HCT116 (cell line): Measurements from ENCODE around the gene SRR. TPM values are rescaled to one million over a fixed set of nuclear protein-coding genes. Genes with fewer than 3 reads are reported as not detected.

Experiments
- ATAC-seq: fragments of 200-7000 bp; cut with Tn5 transposase; 2 replicates; pipeline ENCODE4 v1.9.1; 2020; ENCODE audit warnings: mild to moderate bottlenecking, moderate library complexity
- BruUV-seq: library from RNA; stranded (reverse); fragments of 400-500 nt; replicated peaks from 2 replicates; lab custom pipeline; 2021; lab: Mats Ljungman, UMichigan
- CTCF ChIA-PET: fragments of 300-600 bp; sonication (Branson Sonifier 250); formaldehyde crosslinking; loops from one replicate; lab custom pipeline; 2021; ENCODE audit warnings: antibody characterized with exemption; lab: Charles Lee
- POLR2A ChIA-PET: fragments of 300-600, 350-600 bp; sonication (Branson Sonifier 250); formaldehyde crosslinking; loops from one replicate; lab custom pipeline; 2021; ENCODE audit warnings: antibody characterized with exemption; lab: Charles Lee
- RAD21 ChIA-PET, 2 experiments: fragments of 300-600 bp; sonication (Branson Sonifier 250); formaldehyde crosslinking; loops; one replicate each; lab custom pipeline; 2023; ENCODE audit warnings: low total read pairs in 2 of 2; ENCODE audit not compliant: uncharacterized antibody in 2 of 2, unreplicated experiment in 2 of 2, low non-redundant PET in 1 of 2; lab: Charles Lee
- DNase-seq: peaks from one replicate; pipeline ENCODE4 v3.0.0-alpha.2; 2010; ENCODE audit warnings: low read depth, low spot score
- H2AFZ ChIP-seq: fragments of 200-600 bp; shearing (Covaris generic), sonication (generic); 2 replicates; pipeline ENCODE4 v1.6.1; 2017; ENCODE audit warnings: low read depth, mixed run types, mixed read lengths, antibody characterized with exemption, low read length; ENCODE audit not compliant: poor library complexity, severe bottlenecking
- H3K27ac ChIP-seq: 2 replicates; pipeline ENCODE4 v1.5.1; 2012; ENCODE audit warnings: low read depth, low read length
- H3K27me3 ChIP-seq: fragments of 200-600 bp; sonication (generic); 2 replicates; pipeline ENCODE4 v1.6.1; 2016; ENCODE audit warnings: mixed run types, low read length, mixed read lengths; ENCODE audit not compliant: insufficient read depth
- H3K36me3 ChIP-seq, 2 experiments: fragments of 200-500 bp in 1 of 2; fragments of 200-600 bp in 1 of 2; sonication (Bioruptor generic) in 1 of 2; sonication (generic) in 1 of 2; 2 replicates each; pipeline versions ENCODE4 v1.5.1 to v1.6.1; 2014 to 2016; ENCODE audit warnings: low read length in 2 of 2, inconsistent platforms in 1 of 2, mixed read lengths in 1 of 2, mixed run types in 1 of 2; ENCODE audit not compliant: insufficient read depth in 2 of 2, control insufficient read depth in 1 of 2
- H3K4me1 ChIP-seq, 2 experiments: fragments of 200-600 bp in 1 of 2; sonication (generic) in 1 of 2; 2 replicates each; pipeline versions ENCODE4 v1.5.1 to v1.6.1; 2012 to 2017; ENCODE audit warnings: low read length in 2 of 2, inconsistent platforms in 1 of 2, mild to moderate bottlenecking in 1 of 2, mixed read lengths in 1 of 2, mixed run types in 1 of 2, moderate library complexity in 1 of 2; ENCODE audit not compliant: insufficient read depth in 2 of 2, control insufficient read depth in 1 of 2
- H3K4me2 ChIP-seq: fragments of 200-600 bp; sonication (generic); 2 replicates; pipeline ENCODE4 v1.6.1; 2017; ENCODE audit warnings: mixed run types, low read length, mixed read lengths
- H3K4me3 ChIP-seq, 2 experiments: fragments of 200-600 bp in 1 of 2; sonication (generic) in 1 of 2; replicated peaks in 1 of 2; 2 replicates each; pipeline ENCODE4 v1.5.1; 2011 to 2016; ENCODE audit warnings: low read length in 2 of 2, control low read depth in 1 of 2, low read depth in 1 of 2, mild to moderate bottlenecking in 1 of 2, mixed read lengths in 1 of 2, mixed run types in 1 of 2
- H3K79me2 ChIP-seq: fragments of 200-600 bp; sonication (generic); 2 replicates; pipeline ENCODE4 v1.6.1; 2017; ENCODE audit warnings: mild to moderate bottlenecking, mixed run types, low read length, moderate library complexity, mixed read lengths; ENCODE audit not compliant: insufficient read depth
- H3K9ac ChIP-seq: fragments of 200-600 bp; sonication (generic); 2 replicates; pipeline ENCODE4 v1.6.1; 2016; ENCODE audit warnings: low read length, mixed read lengths
- H3K9me2 ChIP-seq: fragments of 200-600 bp; sonication (generic), shearing (Covaris generic); 2 replicates; pipeline ENCODE4 v1.6.1; 2017; ENCODE audit warnings: mixed run types, mild to moderate bottlenecking, moderate library complexity; ENCODE audit not compliant: insufficient read depth
- H3K9me3 ChIP-seq, 2 experiments: fragments of 200-500 bp in 1 of 2; fragments of 200-600 bp in 1 of 2; sonication (Bioruptor generic) in 1 of 2; sonication (generic) in 1 of 2; 2 replicates each; pipeline ENCODE4 v1.6.1; 2014 to 2017; ENCODE audit warnings: low read length in 2 of 2, mixed read lengths in 2 of 2, inconsistent platforms in 1 of 2, low read depth in 1 of 2, mild to moderate bottlenecking in 1 of 2, mixed run types in 1 of 2, moderate library complexity in 1 of 2; ENCODE audit not compliant: control insufficient read depth in 1 of 2, insufficient read depth in 1 of 2
- H4K20me1 ChIP-seq: fragments of 200-600 bp; sonication (generic), shearing (Covaris generic); 2 replicates; pipeline ENCODE4 v1.6.1; 2017; ENCODE audit warnings: mixed run types, mild to moderate bottlenecking, moderate library complexity; ENCODE audit not compliant: insufficient read depth
- EGR1 ChIP-seq: IDR thresholded peaks from 2 replicates; pipeline ENCODE4 v1.6.1; 2012; ENCODE audit warnings: low read depth
- ELF1 ChIP-seq: IDR thresholded peaks from 2 replicates; pipeline ENCODE4 v1.6.1; 2012; ENCODE audit warnings: low read depth, borderline replicate concordance
- EZH2phosphoT487 ChIP-seq: fragments of 200-600 bp; IDR thresholded peaks from 2 replicates; pipeline ENCODE4 v1.6.1; 2018; ENCODE audit warnings: antibody characterized with exemption, borderline replicate concordance
- FOSL1 ChIP-seq: IDR thresholded peaks from 2 replicates; pipeline ENCODE4 v1.6.1; 2012; ENCODE audit warnings: low read depth
- POLR2A ChIP-seq: IDR thresholded peaks from 2 replicates; pipeline ENCODE4 v1.7.0; 2011; ENCODE audit warnings: borderline replicate concordance; ENCODE audit not compliant: insufficient read depth, insufficient read length; ENCODE audit errors: extremely low read depth
- POLR2AphosphoS5 ChIP-seq: IDR thresholded peaks from 2 replicates; pipeline ENCODE4 v1.6.1; 2011; ENCODE audit warnings: mild to moderate bottlenecking, low read depth, low read length, moderate library complexity
- RAD21 ChIP-seq: IDR thresholded peaks from 2 replicates; pipeline ENCODE4 v1.6.1; 2012; ENCODE audit warnings: low read depth, mild to moderate bottlenecking
- REST ChIP-seq: IDR thresholded peaks from 2 replicates; pipeline ENCODE4 v1.6.1; 2012; ENCODE audit warnings: low read depth
- SIN3A ChIP-seq: IDR thresholded peaks from 2 replicates; pipeline ENCODE4 v1.6.1; 2012; ENCODE audit warnings: low read depth
- SRF ChIP-seq: IDR thresholded peaks from 2 replicates; pipeline ENCODE4 v1.6.1; 2012; ENCODE audit warnings: low read depth
- TCF7L2 ChIP-seq: IDR thresholded peaks from 2 replicates; pipeline ENCODE4 v1.7.0; 2011; ENCODE audit warnings: borderline replicate concordance, inconsistent platforms; ENCODE audit not compliant: insufficient read depth, insufficient read length; ENCODE audit errors: extremely low read depth
- YY1 ChIP-seq: IDR thresholded peaks from 2 replicates; pipeline ENCODE4 v1.6.1; 2011; ENCODE audit warnings: low read length, low read depth, moderate library complexity, mild to moderate bottlenecking; ENCODE audit not compliant: insufficient replicate concordance; ENCODE audit errors: extremely low read depth
- ZBTB33 ChIP-seq: IDR thresholded peaks from 2 replicates; pipeline ENCODE4 v1.6.1; 2011; ENCODE audit warnings: mild to moderate bottlenecking, low read length, moderate library complexity; ENCODE audit not compliant: insufficient replicate concordance; ENCODE audit errors: extremely low read depth
- ZFX ChIP-seq: fragments of 450-650 bp; IDR thresholded peaks from 2 replicates; pipeline ENCODE4 v1.6.1; 2017
- ZNF274 ChIP-seq: fragments of 200-500 bp; sonication (Bioruptor generic); IDR thresholded peaks from 2 replicates; pipeline ENCODE4 v1.6.1; 2014; ENCODE audit warnings: mild to moderate bottlenecking, low read depth, low read length, inconsistent platforms
- intact Hi-C: fragments of 100-400 bp; cut with micrococcal nuclease; formaldehyde crosslinking; loops from 2 replicates; pipeline ENCODE4 v1.10.0; 2022
- total RNA-seq: library from RNA; stranded (reverse); gene quantifications from one replicate; pipeline ENCODE4 v1.2.1, GENCODE V29; 2021; ENCODE audit not compliant: unreplicated experiment
- TF ChIP-seq, protein P1 (sequence below): IDR thresholded peaks from 2 replicates; pipeline ENCODE4 v1.6.1; 2012
- TF ChIP-seq, protein P2 (sequence below): IDR thresholded peaks from 2 replicates; pipeline ENCODE4 v1.6.1; 2012

The SRR gene
- total RNA-seq, 1 experiment from 2014 or later, result 15.1 TPM

GRCh38 chr17:2369039-2369438 lies 65.3 kb downstream of the SRR start:
- POLR2A ChIA-PET, result no interaction called here
- RAD21 ChIA-PET, result no interaction called here
- H3K9ac ChIP-seq, result no peak overlapping the region

More at GRCh38 chr17:2369039-2369438, 65.3 kb downstream of the SRR start:
- no peak overlapping the region for H3K4me2 ChIP-seq
- no peak for DNase-seq
- H3K9me3 ChIP-seq, result no peaks in the 10 kb centered on the region
- TF ChIP-seq ZNF274, result no peak
- TF ChIP-seq, protein P1, sequence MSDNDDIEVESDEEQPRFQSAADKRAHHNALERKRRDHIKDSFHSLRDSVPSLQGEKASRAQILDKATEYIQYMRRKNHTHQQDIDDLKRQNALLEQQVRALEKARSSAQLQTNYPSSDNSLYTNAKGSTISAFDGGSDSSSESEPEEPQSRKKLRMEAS, result no peak
- TF ChIP-seq POLR2A, result no peak
- TF ChIP-seq, protein P2, sequence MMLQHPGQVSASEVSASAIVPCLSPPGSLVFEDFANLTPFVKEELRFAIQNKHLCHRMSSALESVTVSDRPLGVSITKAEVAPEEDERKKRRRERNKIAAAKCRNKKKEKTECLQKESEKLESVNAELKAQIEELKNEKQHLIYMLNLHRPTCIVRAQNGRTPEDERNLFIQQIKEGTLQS, result no peak
- TF ChIP-seq ZBTB33, result no peak
- TF ChIP-seq POLR2AphosphoS5, result no peak
- TF ChIP-seq YY1, result no peak
- no peak for TF ChIP-seq SIN3A
- no peak for TF ChIP-seq REST
- no peak for TF ChIP-seq FOSL1
- TF ChIP-seq ZFX, result no peak
- TF ChIP-seq TCF7L2, result no peak
- TF ChIP-seq EGR1, result no peak
- no peak for TF ChIP-seq ELF1
- TF ChIP-seq SRF, result no peak
- no peak for TF ChIP-seq RAD21
- TF ChIP-seq EZH2phosphoT487, result no peak
- no peaks in the 10 kb centered on the region for H3K27me3 ChIP-seq
- no peaks in the 10 kb centered on the region for H3K79me2 ChIP-seq
- no peak for ATAC-seq
- H3K4me1 ChIP-seq, result no peaks in the 10 kb centered on the region
- no peaks in the 10 kb centered on the region for H4K20me1 ChIP-seq
- intact Hi-C loops, result no loop called here
- H3K9me2 ChIP-seq, result no peaks in the 10 kb centered on the region
- no TSS peak for BruUV-seq
- no peak overlapping the region for H2AFZ ChIP-seq
- no peak overlapping the region for H3K4me3 ChIP-seq
- CTCF ChIA-PET, result interaction anchor here (1.4 to 3.6 kb wide), 2 partner anchors 14 to 47 kb away, joined by 6 to 12 read pairs; no protein-coding TSS in a partner anchor
- no peaks in the 10 kb centered on the region; a peak in 3 of 4 replicates for H3K36me3 ChIP-seq
- H3K27ac ChIP-seq, result no peak overlapping the region
